Erythroblast (primary cell): ENCODE results near the gene TBCD.

Experiments used
- GATA1 ChIP-seq: IDR thresholded peaks from 2 replicates; pipeline ENCODE4 v1.6.1; 2011; ENCODE audit warnings: low read depth, mild to moderate bottlenecking, control low read depth, low read length, moderate library complexity
- POLR2A ChIP-seq: IDR thresholded peaks from 2 replicates; pipeline ENCODE4 v1.6.1; 2011; ENCODE audit warnings: mild to moderate bottlenecking, low read length

DNA sequence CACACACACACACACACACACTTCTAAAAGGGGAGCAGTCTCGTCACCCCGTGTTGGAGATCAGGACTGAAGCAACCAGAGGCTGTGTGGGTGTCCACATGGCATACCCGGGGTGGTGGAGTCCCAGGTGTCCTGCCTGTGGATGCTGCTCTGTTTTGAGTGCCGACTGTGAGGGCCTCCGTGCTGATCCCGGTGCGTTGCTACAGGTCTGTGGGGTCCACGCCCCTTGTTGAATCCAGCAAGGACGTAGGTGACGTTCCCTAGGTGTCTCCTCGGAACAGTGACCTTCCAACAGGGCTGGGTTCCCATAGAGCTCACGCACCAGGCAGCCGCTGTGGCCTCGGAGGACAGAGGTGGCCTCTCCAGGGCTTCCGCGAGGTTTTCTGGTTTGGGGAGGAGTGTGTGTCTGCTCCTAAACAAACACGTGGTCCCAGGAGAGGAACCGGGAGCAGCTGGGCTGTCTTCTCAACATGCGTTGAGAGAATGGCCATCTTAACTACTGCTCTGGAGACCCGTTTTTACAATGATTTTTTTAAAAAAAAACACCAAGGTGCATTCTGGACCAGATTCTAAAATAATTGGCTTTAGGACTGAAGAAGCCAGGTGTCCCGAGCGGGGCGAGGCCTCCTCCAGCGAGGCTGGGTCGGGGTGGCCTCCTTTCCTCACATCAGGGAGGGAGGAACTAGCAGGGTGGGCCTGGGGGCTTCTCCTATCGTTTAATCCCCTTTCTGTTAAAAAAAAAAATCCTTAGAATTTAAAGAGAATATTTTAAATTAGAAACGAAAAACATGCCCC, 188.6 kb downstream of the TBCD start:
- TF ChIP-seq POLR2A (no peak), GATA1 (no peak)
